Activated CD4-positive, alpha-beta T cell treated with anti-CD3 and anti-CD28 coated beads for 24 hours (primary cell): ENCODE data around the gene ZRANB1.

ENCODE experiments used
- DNase-seq, 2 donors: peaks; one replicate each; pipeline ENCODE4 v3.0.0-alpha.2; 2020; ENCODE audit warnings: low read depth in 2 of 2

ZRANB1 gene

GRCh38 chr10:124993736-124994451 lies 52.0 kb downstream of the ZRANB1 start:
- DNase-seq: no peak

- no peak for DNase-seq
These were observed 52.9 kb downstream of the ZRANB1 start for GRCh38 chr10:124994573-124995473.

- DNase-seq: no peak
These were observed 53.7 kb downstream of the ZRANB1 start for GRCh38 chr10:124995605-124996004.

GRCh38 chr10:124996127-124996853 lies 54.4 kb downstream of the ZRANB1 start:
- DNase-seq: no peak

- no peak for DNase-seq
These were observed 54.9 kb downstream of the ZRANB1 start for GRCh38 chr10:124996854-124997215.

GRCh38 chr10:124997306-124997705 lies 55.4 kb downstream of the ZRANB1 start:
- DNase-seq: no peak

- DNase-seq: no peak
These were observed 56.1 kb downstream of the ZRANB1 start for GRCh38 chr10:124997771-124998623.

- no peak for DNase-seq
These were observed 56.8 kb downstream of the ZRANB1 start for GRCh38 chr10:124998624-124999291.

GRCh38 chr10:124999433-125000365 lies 57.8 kb downstream of the ZRANB1 start:
- no peak for DNase-seq

GRCh38 chr10:125000366-125001312 lies 58.7 kb downstream of the ZRANB1 start:
- no peak for DNase-seq

- DNase-seq: no peak
These were observed 59.6 kb downstream of the ZRANB1 start for GRCh38 chr10:125001313-125002046.

GRCh38 chr10:125002047-125002422 lies 60.1 kb downstream of the ZRANB1 start:
- DNase-seq: no peak

- no peak for DNase-seq
These were observed 60.7 kb downstream of the ZRANB1 start for GRCh38 chr10:125002423-125003145.

GRCh38 chr10:125003146-125003900 lies 61.4 kb downstream of the ZRANB1 start:
- DNase-seq: no peak

- DNase-seq: no peak
These were observed 62.1 kb downstream of the ZRANB1 start for GRCh38 chr10:125003901-125004467.
